Osteoblast (primary cell): ENCODE data around the gene CFAP210. TPM values are rescaled to one million over a fixed set of nuclear protein-coding genes. Genes with fewer than 3 reads are reported as not detected.
"Not testable (repeated sequence)": the region's sequence is repeated elsewhere in the genome, so short reads cannot be mapped to it uniquely, and the experiment has no call there.

Source experiments
- DNase-seq: peaks from one replicate; pipeline ENCODE4 v3.0.0; 2011; ENCODE audit warnings: low spot score, mixed read lengths; ENCODE audit not compliant: insufficient read length; ENCODE audit errors: missing footprints
- H2AFZ ChIP-seq: 2 replicates; pipeline ENCODE4 v1.6.0; 2011; ENCODE audit warnings: mild to moderate bottlenecking, low read length
- H3K27ac ChIP-seq: 2 replicates; pipeline ENCODE4 v1.5.1; 2011; ENCODE audit warnings: mild to moderate bottlenecking, low read depth, low read length, moderate library complexity
- H3K27me3 ChIP-seq: 2 replicates; pipeline ENCODE4 v1.6.0; 2012; ENCODE audit warnings: mild to moderate bottlenecking, control low read depth, inconsistent platforms, low read length, moderate library complexity; ENCODE audit not compliant: insufficient read depth
- H3K36me3 ChIP-seq: 2 replicates; pipeline ENCODE4 v1.5.1; 2011; ENCODE audit warnings: mild to moderate bottlenecking, low read length, control low read depth, moderate library complexity; ENCODE audit not compliant: insufficient read depth
- H3K4me1 ChIP-seq: 2 replicates; pipeline ENCODE4 v1.5.1; 2011; ENCODE audit warnings: mild to moderate bottlenecking, low read length, control low read depth, moderate library complexity; ENCODE audit not compliant: insufficient read depth
- H3K4me2 ChIP-seq: 2 replicates; pipeline ENCODE4 v1.6.0; 2011; ENCODE audit warnings: mild to moderate bottlenecking, low read length; ENCODE audit not compliant: insufficient read depth
- H3K4me3 ChIP-seq: fragments of 200-600 bp; sonication (generic); 3 replicates; pipeline ENCODE4 v1.5.1; 2012; ENCODE audit warnings: mild to moderate bottlenecking, low read length, inconsistent platforms; ENCODE audit not compliant: insufficient read depth
- H3K79me2 ChIP-seq: 2 replicates; pipeline ENCODE4 v1.6.0; 2012; ENCODE audit warnings: mild to moderate bottlenecking, low read length, control low read depth, inconsistent platforms; ENCODE audit not compliant: insufficient read depth
- H3K9me3 ChIP-seq: 2 replicates; pipeline ENCODE4 v1.5.1; 2011; ENCODE audit warnings: low read depth, low read length, control low read depth
- H4K20me1 ChIP-seq: 2 replicates; pipeline ENCODE4 v1.6.0; 2012; ENCODE audit warnings: mild to moderate bottlenecking, low read length, control low read depth; ENCODE audit not compliant: insufficient read depth
- total RNA-seq: library from RNA; depleted of rRNA; stranded (reverse); fragments of >200 nt; gene quantifications from 2 replicates; pipeline ENCODE4 v1.2.3, GENCODE V29; 2012
- TF ChIP-seq, protein P1 (sequence below): IDR thresholded peaks from 2 replicates; pipeline ENCODE4 v1.5.1; 2011; ENCODE audit warnings: mild to moderate bottlenecking, low read depth, low read length, moderate library complexity; ENCODE audit errors: extremely low read depth

Gene CFAP210
- total RNA-seq, 1 donor = 0.36 TPM

DNA sequence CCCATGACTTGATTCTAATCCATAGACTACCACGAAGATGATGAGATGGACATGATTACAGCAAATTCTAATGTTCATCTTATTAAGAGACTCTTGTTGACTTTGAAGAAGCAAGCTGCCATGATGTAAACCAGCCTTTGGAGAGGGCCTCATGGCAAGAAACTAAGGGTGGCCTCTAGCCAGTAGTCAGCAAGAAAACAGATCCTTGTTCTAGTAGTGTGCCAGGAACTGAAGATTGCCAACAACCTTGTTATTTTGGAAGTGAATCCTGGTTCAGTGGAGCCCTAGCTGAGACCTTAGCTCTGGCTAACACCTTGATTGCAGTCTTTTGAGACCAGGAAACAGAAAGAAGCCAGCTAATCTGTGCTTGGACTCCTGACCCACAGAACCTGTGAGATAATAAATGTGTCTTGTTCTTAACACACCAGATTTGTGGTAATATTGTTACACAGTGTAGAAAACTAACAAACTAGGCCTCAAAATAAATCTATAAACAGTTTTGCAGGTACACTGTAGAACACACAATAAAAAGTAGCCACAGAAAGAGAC, 10.0 kb upstream of the CFAP210 start:
- no peak overlapping the region for H2AFZ ChIP-seq
- no peaks in the 10 kb centered on the region for H3K4me1 ChIP-seq
- no peak for DNase-seq
- H3K27ac ChIP-seq = no peak overlapping the region
- H3K4me2 ChIP-seq = no peak overlapping the region
- H4K20me1 ChIP-seq = no peaks in the 10 kb centered on the region
- TF ChIP-seq, protein P1, sequence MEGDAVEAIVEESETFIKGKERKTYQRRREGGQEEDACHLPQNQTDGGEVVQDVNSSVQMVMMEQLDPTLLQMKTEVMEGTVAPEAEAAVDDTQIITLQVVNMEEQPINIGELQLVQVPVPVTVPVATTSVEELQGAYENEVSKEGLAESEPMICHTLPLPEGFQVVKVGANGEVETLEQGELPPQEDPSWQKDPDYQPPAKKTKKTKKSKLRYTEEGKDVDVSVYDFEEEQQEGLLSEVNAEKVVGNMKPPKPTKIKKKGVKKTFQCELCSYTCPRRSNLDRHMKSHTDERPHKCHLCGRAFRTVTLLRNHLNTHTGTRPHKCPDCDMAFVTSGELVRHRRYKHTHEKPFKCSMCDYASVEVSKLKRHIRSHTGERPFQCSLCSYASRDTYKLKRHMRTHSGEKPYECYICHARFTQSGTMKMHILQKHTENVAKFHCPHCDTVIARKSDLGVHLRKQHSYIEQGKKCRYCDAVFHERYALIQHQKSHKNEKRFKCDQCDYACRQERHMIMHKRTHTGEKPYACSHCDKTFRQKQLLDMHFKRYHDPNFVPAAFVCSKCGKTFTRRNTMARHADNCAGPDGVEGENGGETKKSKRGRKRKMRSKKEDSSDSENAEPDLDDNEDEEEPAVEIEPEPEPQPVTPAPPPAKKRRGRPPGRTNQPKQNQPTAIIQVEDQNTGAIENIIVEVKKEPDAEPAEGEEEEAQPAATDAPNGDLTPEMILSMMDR = no peak
- H3K79me2 ChIP-seq = no peaks in the 10 kb centered on the region
- no peaks in the 10 kb centered on the region for H3K27me3 ChIP-seq
- H3K9me3 ChIP-seq = no peaks in the 10 kb centered on the region
- H3K4me3 ChIP-seq = no peak overlapping the region
- H3K36me3 ChIP-seq = no peaks in the 10 kb centered on the region

DNA sequence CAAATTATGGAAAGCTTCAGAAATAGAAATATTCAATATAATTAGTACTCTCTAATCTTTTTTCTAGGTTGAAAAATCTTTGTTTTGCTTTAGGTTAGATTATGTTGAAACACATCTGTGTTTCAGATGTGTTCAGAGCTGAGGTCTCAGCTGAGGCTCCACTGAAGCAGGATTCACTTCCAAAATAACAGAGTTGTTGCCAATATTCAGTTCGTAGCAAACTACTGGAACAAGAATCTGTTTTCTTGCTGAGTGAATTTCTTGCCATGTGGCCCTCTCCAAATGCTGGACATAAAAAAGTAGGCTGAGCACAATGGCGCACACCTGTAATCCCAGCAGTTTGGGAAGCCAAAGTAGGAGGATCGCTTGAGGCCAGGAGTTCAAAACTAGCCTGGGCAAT, 8.8 kb upstream of the CFAP210 start:
- Histone ChIP-seq H3K4me1 (no peaks in the 10 kb centered on the region), H3K9me3 (no peaks in the 10 kb centered on the region), H2AFZ (no peak overlapping the region), H3K4me3 (no peak overlapping the region), H3K36me3 (no peaks in the 10 kb centered on the region), H3K27me3 (no peaks in the 10 kb centered on the region), H4K20me1 (no peaks in the 10 kb centered on the region), H3K27ac (no peak overlapping the region), H3K79me2 (peaks cover 2% of the 10 kb centered on the region), H3K4me2 (no peak overlapping the region)
- no peak for DNase-seq
- TF ChIP-seq, protein P1 = no peak

- not testable (repeated sequence) for H2AFZ ChIP-seq, H4K20me1 ChIP-seq, H3K9me3 ChIP-seq, DNase-seq, H3K27ac ChIP-seq, H3K79me2 ChIP-seq, H3K27me3 ChIP-seq, H3K4me1 ChIP-seq, H3K36me3 ChIP-seq, H3K4me2 ChIP-seq, H3K4me3 ChIP-seq
Measured at GRCh38 chr2:169699173-169699572, 5.0 kb upstream of the CFAP210 start.

- H3K4me3 ChIP-seq = no peak overlapping the region
- no peak overlapping the region for H2AFZ ChIP-seq
- H3K4me2 ChIP-seq = no peak overlapping the region
- H3K9me3 ChIP-seq = no peaks in the 10 kb centered on the region
- TF ChIP-seq, protein P1 = no peak
- H3K36me3 ChIP-seq = no peaks in the 10 kb centered on the region
- peaks cover 7% of the 10 kb centered on the region for H3K4me1 ChIP-seq
- no peaks in the 10 kb centered on the region for H3K27me3 ChIP-seq
- H4K20me1 ChIP-seq = no peaks in the 10 kb centered on the region
- no peak overlapping the region for H3K27ac ChIP-seq
- peaks cover 2% of the 10 kb centered on the region for H3K79me2 ChIP-seq
- DNase-seq = no peak
Measured at GRCh38 chr2:169696381-169696780, 2.2 kb upstream of the CFAP210 start.
